Tibial nerve (tissue), 3 donors: ENCODE data around the gene HIGD1B.

Source experiments
- CTCF ChIP-seq, 5 experiments: fragments of 200-600 bp in 3 of 5; fragments of 450-650 bp in 2 of 5; sonication (generic) in 3 of 5; IDR thresholded peaks; one replicate each; pipeline ENCODE4 v1.5.1; 2016 to 2019; ENCODE audit warnings: antibody characterized with exemption in 5 of 5, mild to moderate bottlenecking in 3 of 5, moderate library complexity in 2 of 5
- POLR2A ChIP-seq, 2 donors: fragments of 450-650 bp; IDR thresholded peaks; one replicate each; pipeline ENCODE4 v1.6.1; 2017; ENCODE audit warnings: antibody characterized with exemption in 2 of 2, mild to moderate bottlenecking in 2 of 2, moderate library complexity in 2 of 2

GRCh38 chr17:44812263-44812662, 35.4 kb upstream of the HIGD1B start:
- TF ChIP-seq CTCF (IDR thresholded peaks at IDR 0.05) (no peak), POLR2A (IDR thresholded peaks at IDR 0.05) (no peak)
